Astrocyte (in vitro differentiated cells and primary cell): ENCODE results near the gene CCDC57. TPM values are rescaled to one million over a fixed set of nuclear protein-coding genes. Genes with fewer than 3 reads are reported as not detected.

Source experiments
- DNase-seq: peaks from one replicate; pipeline ENCODE4 v3.0.0-alpha.2; 2010; ENCODE audit warnings: low read depth
- FAIRE-seq: peaks from 2 replicates; lab custom pipeline; 2011; peaks lifted over from hg19 to GRCh38; lab: Jason Lieb, UNC
- H2AFZ ChIP-seq: 2 replicates; pipeline ENCODE4 v1.6.0; 2012; ENCODE audit warnings: low read depth, low read length, inconsistent platforms
- H3K27ac ChIP-seq: 2 replicates; pipeline ENCODE4 v1.5.1; 2011; ENCODE audit warnings: low read depth, low read length, inconsistent platforms
- H3K27me3 ChIP-seq: 2 replicates; pipeline ENCODE4 v1.6.0; 2011; ENCODE audit warnings: low read length, inconsistent platforms; ENCODE audit not compliant: insufficient read depth
- H3K36me3 ChIP-seq: 2 replicates; pipeline ENCODE4 v1.5.1; 2011; ENCODE audit warnings: low read length, inconsistent platforms; ENCODE audit not compliant: insufficient read depth
- H3K4me1 ChIP-seq: 2 replicates; pipeline ENCODE4 v1.5.1; 2011; ENCODE audit warnings: low read length, inconsistent platforms; ENCODE audit not compliant: insufficient read depth
- H3K4me2 ChIP-seq: 2 replicates; pipeline ENCODE4 v1.6.0; 2012; ENCODE audit warnings: low read length, inconsistent platforms
- H3K4me3 ChIP-seq: 2 replicates; pipeline ENCODE4 v1.5.1; 2011; ENCODE audit warnings: low read depth, mild to moderate bottlenecking, low read length, inconsistent platforms; ENCODE audit not compliant: insufficient read depth
- H3K79me2 ChIP-seq: 2 replicates; pipeline ENCODE4 v1.6.0; 2012; ENCODE audit warnings: mild to moderate bottlenecking, low read length, inconsistent platforms; ENCODE audit not compliant: insufficient read depth
- H3K9ac ChIP-seq: 2 replicates; pipeline ENCODE4 v1.6.0; 2012; ENCODE audit warnings: mild to moderate bottlenecking, low read length, inconsistent platforms
- H3K9me3 ChIP-seq: 2 replicates; pipeline ENCODE4 v1.5.1; 2012; ENCODE audit warnings: low read depth, mild to moderate bottlenecking, low read length, inconsistent platforms; ENCODE audit not compliant: insufficient read depth
- H4K20me1 ChIP-seq: 2 replicates; pipeline ENCODE4 v1.6.0; 2012; ENCODE audit warnings: low read length, inconsistent platforms; ENCODE audit not compliant: insufficient read depth
- H3K27ac Mint-ChIP-seq: one replicate; pipeline ENCODE4 v1.8.0; 2021; ENCODE audit warnings: mild to moderate bottlenecking, mixed read lengths; ENCODE audit not compliant: unreplicated experiment
- H3K27me3 Mint-ChIP-seq: one replicate; pipeline ENCODE4 v1.8.0; 2021; ENCODE audit warnings: low read depth, mixed read lengths; ENCODE audit not compliant: unreplicated experiment
- H3K36me3 Mint-ChIP-seq: one replicate; pipeline ENCODE4 v1.8.0; 2021; ENCODE audit warnings: low read depth, mixed read lengths; ENCODE audit not compliant: unreplicated experiment
- H3K4me1 Mint-ChIP-seq: one replicate; pipeline ENCODE4 v1.8.0; 2021; ENCODE audit warnings: low read depth, mixed read lengths; ENCODE audit not compliant: unreplicated experiment
- H3K4me3 Mint-ChIP-seq: one replicate; pipeline ENCODE4 v1.8.0; 2021; ENCODE audit warnings: mild to moderate bottlenecking, moderate library complexity, mixed read lengths; ENCODE audit not compliant: unreplicated experiment
- H3K9me3 Mint-ChIP-seq: one replicate; pipeline ENCODE4 v1.8.0; 2021; ENCODE audit warnings: mild to moderate bottlenecking, mixed read lengths; ENCODE audit not compliant: unreplicated experiment
- CTCF ChIP-seq: IDR thresholded peaks from 2 replicates; pipeline ENCODE4 v1.5.1; 2011; ENCODE audit warnings: low read depth, mild to moderate bottlenecking, inconsistent platforms, low read length, moderate library complexity; ENCODE audit not compliant: insufficient read depth
- EZH2 ChIP-seq: IDR thresholded peaks from 2 replicates; pipeline ENCODE4 v1.6.1; 2012; ENCODE audit warnings: mild to moderate bottlenecking, low read length, inconsistent platforms; ENCODE audit not compliant: insufficient read depth
- total RNA-seq: library from RNA; stranded (reverse); gene quantifications from 2 replicates; pipeline ENCODE4 v1.2.1, GENCODE V29; 2021

The CCDC57 gene
- total RNA-seq, 1 donor from 2014 or later = 20.4 TPM

- Mint-ChIP-seq H3K27ac (no peak overlapping the region), H3K4me1 (no peaks in the 10 kb centered on the region), H3K9me3 (no peaks in the 10 kb centered on the region), H3K27me3 (no peaks in the 10 kb centered on the region), H3K36me3 (peaks cover 3% of the 10 kb centered on the region), H3K4me3 (no peak overlapping the region)
- Histone ChIP-seq H3K9me3 (no peaks in the 10 kb centered on the region), H3K9ac (no peak overlapping the region), H3K4me2 (no peak overlapping the region), H3K79me2 (peaks cover 30% of the 10 kb centered on the region), H3K4me1 (peaks cover 12% of the 10 kb centered on the region), H3K27me3 (no peaks in the 10 kb centered on the region), H4K20me1 (peaks cover 38% of the 10 kb centered on the region), H3K4me3 (no peak overlapping the region), H2AFZ (no peak overlapping the region), H3K36me3 (peaks cover 2% of the 10 kb centered on the region), H3K27ac (no peak overlapping the region)
- TF ChIP-seq CTCF (no peak), EZH2 (no peak)
- DNase-seq = no peak
- no peak for FAIRE-seq
These were observed 149.7 kb downstream of the CCDC57 start for GRCh38 chr17:82062984-82063368.

GRCh38 chr17:82062076-82062983, 150.3 kb downstream of the CCDC57 start:
- Mint-ChIP-seq H3K27ac (no peak overlapping the region), H3K36me3 (peaks cover 3% of the 10 kb centered on the region), H3K4me1 (no peaks in the 10 kb centered on the region), H3K27me3 (no peaks in the 10 kb centered on the region), H3K9me3 (no peaks in the 10 kb centered on the region), H3K4me3 (no peak overlapping the region)
- Histone ChIP-seq H3K4me1 (peaks cover 12% of the 10 kb centered on the region), H3K27ac (no peak overlapping the region), H2AFZ (no peak overlapping the region), H3K9me3 (no peaks in the 10 kb centered on the region), H3K79me2 (peaks cover 30% of the 10 kb centered on the region), H3K9ac (no peak overlapping the region), H3K36me3 (peaks cover 5% of the 10 kb centered on the region), H4K20me1 (peaks cover 44% of the 10 kb centered on the region), H3K27me3 (no peaks in the 10 kb centered on the region), H3K4me2 (no peak overlapping the region), H3K4me3 (no peak overlapping the region)
- DNase-seq (no peak), FAIRE-seq (no peak)
- TF ChIP-seq CTCF = no peak
- TF ChIP-seq EZH2 = no peak
